IMR-90 (cell line): ENCODE measurements around the gene MYO3B. TPM values are rescaled to one million over a fixed set of nuclear protein-coding genes. Genes with fewer than 3 reads are reported as not detected.

ENCODE experiments used
- ATAC-seq: fragments of 200-7000 bp; cut with Tn5 transposase; 2 replicates; pipeline ENCODE4 v1.9.1; 2020; ENCODE audit warnings: low read depth, mild to moderate bottlenecking, moderate library complexity
- BruUV-seq: library from RNA; stranded (reverse); fragments of 400-500 nt; replicated peaks from 2 replicates; lab custom pipeline; 2021; lab: Mats Ljungman, UMichigan
- CTCF ChIA-PET: fragments of 300-600 bp; formaldehyde crosslinking; extraction: SDS; loops from one replicate; lab custom pipeline; 2021; ENCODE audit warnings: antibody characterized with exemption; lab: Yijun Ruan, JAX
- POLR2A ChIA-PET: fragments of 300-600 bp; sonication (Branson Sonifier 250); formaldehyde crosslinking; loops from one replicate; lab custom pipeline; 2022; ENCODE audit warnings: antibody characterized with exemption; ENCODE audit not compliant: unreplicated experiment; lab: Charles Lee
- DNase-seq: peaks from one replicate; pipeline ENCODE4 v3.0.0; 2013
- H2AFZ ChIP-seq: replicated peaks from 2 replicates; pipeline ENCODE3; 2013; ENCODE audit warnings: low read length, mild to moderate bottlenecking; ENCODE audit not compliant: poor library complexity
- H2AK5ac ChIP-seq: 2 replicates; pipeline ENCODE4 v1.6.1; 2013; ENCODE audit warnings: low read depth, low read length, inconsistent platforms
- H2AK9ac ChIP-seq: replicated peaks from 2 replicates; pipeline ENCODE3; 2013; ENCODE audit warnings: mild to moderate bottlenecking, low read depth, low read length, moderate library complexity; ENCODE audit not compliant: poor library complexity
- H2BK120ac ChIP-seq: 2 replicates; pipeline ENCODE4 v1.6.1; 2013; ENCODE audit warnings: low read depth, low read length, inconsistent platforms
- H2BK15ac ChIP-seq: 3 replicates; pipeline ENCODE4 v1.6.1; 2013; ENCODE audit warnings: low read depth, low read length, inconsistent platforms
- H2BK20ac ChIP-seq: 2 replicates; pipeline ENCODE4 v1.6.1; 2013; ENCODE audit warnings: low read depth, mild to moderate bottlenecking, inconsistent platforms, low read length, moderate library complexity
- H2BK5ac ChIP-seq: 2 replicates; pipeline ENCODE4 v1.6.1; 2013; ENCODE audit warnings: mild to moderate bottlenecking, low read depth, low read length, inconsistent platforms; ENCODE audit not compliant: poor library complexity, severe bottlenecking
- H3K14ac ChIP-seq: replicated peaks from 2 replicates; pipeline ENCODE4 v1.6.1; 2013; ENCODE audit warnings: low read depth, low read length, inconsistent platforms
- H3K18ac ChIP-seq: 2 replicates; pipeline ENCODE4 v1.6.1; 2013; ENCODE audit warnings: low read depth, low read length, control low read depth
- H3K23ac ChIP-seq: 2 replicates; pipeline ENCODE4 v1.6.1; 2013; ENCODE audit warnings: low read depth, low read length, inconsistent platforms
- H3K27ac ChIP-seq: 2 replicates; pipeline ENCODE4 v1.5.1; 2013; ENCODE audit warnings: mild to moderate bottlenecking, control low read depth, low read length; ENCODE audit not compliant: insufficient read depth
- H3K27me3 ChIP-seq: 2 replicates; pipeline ENCODE4 v1.6.1; 2013; ENCODE audit warnings: low read length; ENCODE audit not compliant: control insufficient read depth, insufficient read depth
- H3K36me3 ChIP-seq: 2 replicates; pipeline ENCODE4 v1.6.1; 2013; ENCODE audit warnings: low read length, mixed read lengths; ENCODE audit not compliant: control insufficient read depth, insufficient read depth
- H3K4ac ChIP-seq: 2 replicates; pipeline ENCODE4 v1.6.1; 2013; ENCODE audit warnings: low read depth, low read length, inconsistent platforms
- H3K4me1 ChIP-seq: 2 replicates; pipeline ENCODE4 v1.6.1; 2013; ENCODE audit warnings: low read length, mixed read lengths; ENCODE audit not compliant: control insufficient read depth, insufficient read depth
- H3K4me2 ChIP-seq: 2 replicates; pipeline ENCODE4 v1.6.1; 2013; ENCODE audit warnings: low read depth, mild to moderate bottlenecking, control low read depth, low read length, moderate library complexity
- H3K4me3 ChIP-seq: 2 replicates; pipeline ENCODE4 v1.5.1; 2013; ENCODE audit warnings: low read depth, mild to moderate bottlenecking, control low read depth, low read length, moderate library complexity; ENCODE audit not compliant: insufficient read depth
- H3K56ac ChIP-seq: 2 replicates; pipeline ENCODE4 v1.6.1; 2013; ENCODE audit warnings: low read length, inconsistent platforms; ENCODE audit not compliant: insufficient read depth; ENCODE audit errors: extremely low read depth
- H3K79me1 ChIP-seq, 2 experiments: 2 replicates each; pipeline ENCODE4 v1.6.1; 2013; ENCODE audit warnings: low read length in 2 of 2, inconsistent platforms in 1 of 2, low read depth in 1 of 2
- H3K9ac ChIP-seq: 2 replicates; pipeline ENCODE4 v1.6.1; 2013; ENCODE audit warnings: low read depth, low read length, control low read depth
- H3K9me1 ChIP-seq: 2 replicates; pipeline ENCODE4 v1.6.1; 2013; ENCODE audit warnings: low read length, inconsistent platforms; ENCODE audit not compliant: insufficient read depth
- H3K9me3 ChIP-seq: 2 replicates; pipeline ENCODE4 v1.6.1; 2013; ENCODE audit warnings: low read length; ENCODE audit not compliant: control insufficient read depth, insufficient read depth
- H4K20me1 ChIP-seq: 2 replicates; pipeline ENCODE4 v1.6.1; 2013; ENCODE audit warnings: low read length, inconsistent platforms; ENCODE audit not compliant: insufficient read depth
- H4K5ac ChIP-seq: 2 replicates; pipeline ENCODE4 v1.6.1; 2013; ENCODE audit warnings: mild to moderate bottlenecking, low read depth, low read length, control low read depth
- H4K8ac ChIP-seq, 2 experiments: 2 replicates each; pipeline ENCODE4 v1.6.1; 2013; ENCODE audit warnings: low read depth in 2 of 2, low read length in 2 of 2, control low read depth in 1 of 2, inconsistent platforms in 1 of 2
- H4K91ac ChIP-seq: 2 replicates; pipeline ENCODE4 v1.6.1; 2013; ENCODE audit warnings: low read depth, low read length, inconsistent platforms; ENCODE audit not compliant: insufficient read depth
- CTCF ChIP-seq: conservative IDR thresholded peaks from 2 replicates; pipeline ENCODE4 v1.5.1; 2012; ENCODE audit warnings: mild to moderate bottlenecking, low read depth, low read length, improper control_type of control experiment
- MAFK ChIP-seq: IDR thresholded peaks from 2 replicates; pipeline ENCODE4 v1.6.1; 2012; ENCODE audit warnings: low read depth, low read length, improper control_type of control experiment
- WGBS, 2 experiments: methylation state at CpG; one replicate each; pipeline versions ENCODE4 v1.1.5 to v1.1.7; 2013; ENCODE audit warnings: missing lambda C conversion rate in 2 of 2; ENCODE audit not compliant: insufficient read length in 1 of 2; ENCODE audit errors: extremely low coverage in 2 of 2; 5-methylcytosine and 5-hydroxymethylcytosine counted together
- dilution Hi-C: fragments of 300-500 bp; cut with HindIII; formaldehyde crosslinking; loops from one replicate; pipeline ENCODE4 v1.14.3; 2018; ENCODE audit warnings: low sequenced_read_pairs; ENCODE audit not compliant: unreplicated experiment
- in situ Hi-C: fragments of 300-500 bp; cut with MboI; formaldehyde crosslinking; loops from 3 replicates; pipeline ENCODE4 v1.14.3; 2019; ENCODE audit warnings: low sequenced_read_pairs, inconsistent platforms, mixed read lengths
- intact Hi-C: fragments of 100-400 bp; cut with micrococcal nuclease; formaldehyde crosslinking; loops from 2 replicates; pipeline ENCODE4 v1.10.0; 2022
- polyA plus RNA-seq, 3 experiments: library from polyadenylated mRNA; depleted of rRNA; stranded (reverse); fragments of >200 nt; gene quantifications; 2 replicates each; pipeline ENCODE4 v1.2.3, GENCODE V29; 2012; ENCODE audit warnings: low replicate concordance in 1 of 3
- total RNA-seq: library from RNA; depleted of rRNA; stranded (reverse); fragments of >200 nt; gene quantifications from 2 replicates; pipeline ENCODE4 v1.2.3, GENCODE V29; 2012

Gene MYO3B
- total and polyA plus RNA-seq, 2 of the 4 experiments (the other 2 are of a cell fraction): 0.02 TPM; not detected in 1

DNA sequence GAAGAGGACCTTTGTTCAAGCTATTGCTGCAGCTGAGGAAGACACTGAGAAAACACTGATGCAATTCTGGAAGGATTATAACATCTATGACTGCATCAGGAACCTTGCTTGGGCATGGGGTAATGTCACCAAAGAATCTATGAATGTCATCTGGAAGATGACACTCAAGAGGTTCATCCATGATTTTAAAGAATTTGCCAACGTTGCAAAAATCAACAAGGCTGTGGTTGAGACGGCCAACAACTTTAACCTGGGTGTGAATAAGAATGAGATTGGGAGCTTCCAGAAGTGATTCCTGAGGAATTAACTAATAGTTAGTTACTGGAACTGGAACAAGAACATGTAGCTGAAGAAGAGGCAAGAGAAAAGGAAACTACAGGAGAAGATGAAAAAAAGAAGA lies 410.8 kb downstream of the MYO3B start:
- Histone ChIP-seq H3K9me1 (no peaks in the 10 kb centered on the region), H3K9me3 (no peaks in the 10 kb centered on the region), H2BK5ac (no peak overlapping the region), H4K20me1 (no peaks in the 10 kb centered on the region), H3K23ac (no peak overlapping the region), H3K4me1 (no peaks in the 10 kb centered on the region), H3K14ac (no peak overlapping the region), H2AK5ac (no peak overlapping the region), H4K8ac (no peak overlapping the region), H2BK20ac (no peak overlapping the region), H4K5ac (no peak overlapping the region), H3K56ac (no peak overlapping the region), H2BK15ac (no peak overlapping the region), H3K79me1 (no peaks in the 10 kb centered on the region), H4K91ac (no peak overlapping the region), H3K4ac (no peak overlapping the region), H3K4me2 (no peak overlapping the region), H3K18ac (no peak overlapping the region), H3K27me3 (no peaks in the 10 kb centered on the region), H3K27ac (no peak overlapping the region), H2AFZ (no peak overlapping the region), H2AK9ac (no peak overlapping the region), H3K36me3 (no peaks in the 10 kb centered on the region), H3K4me3 (no peak overlapping the region), H3K9ac (no peak overlapping the region), H2BK120ac (no peak overlapping the region)
- intact Hi-C loops: no loop called here
- ATAC-seq (no peak), DNase-seq (no peak)
- ChIA-PET POLR2A (no interaction called here), CTCF (no interaction called here)
- TF ChIP-seq CTCF: no peak
- TF ChIP-seq MAFK: peak; percentile 94
- dilution Hi-C loops: no loop called here
- no CpG with 5 or more reads among the region's 2 CpGs for WGBS, 2 experiments
- in situ Hi-C loops: no loop called here
- no TSS peak for BruUV-seq
